GDM1 (cell line): ENCODE results near the gene MAPK9.

Source experiments
- DNase-seq: peaks from one replicate; lab custom pipeline; 2025; lab: John Stamatoyannopoulos, UW

Gene MAPK9

DNA sequence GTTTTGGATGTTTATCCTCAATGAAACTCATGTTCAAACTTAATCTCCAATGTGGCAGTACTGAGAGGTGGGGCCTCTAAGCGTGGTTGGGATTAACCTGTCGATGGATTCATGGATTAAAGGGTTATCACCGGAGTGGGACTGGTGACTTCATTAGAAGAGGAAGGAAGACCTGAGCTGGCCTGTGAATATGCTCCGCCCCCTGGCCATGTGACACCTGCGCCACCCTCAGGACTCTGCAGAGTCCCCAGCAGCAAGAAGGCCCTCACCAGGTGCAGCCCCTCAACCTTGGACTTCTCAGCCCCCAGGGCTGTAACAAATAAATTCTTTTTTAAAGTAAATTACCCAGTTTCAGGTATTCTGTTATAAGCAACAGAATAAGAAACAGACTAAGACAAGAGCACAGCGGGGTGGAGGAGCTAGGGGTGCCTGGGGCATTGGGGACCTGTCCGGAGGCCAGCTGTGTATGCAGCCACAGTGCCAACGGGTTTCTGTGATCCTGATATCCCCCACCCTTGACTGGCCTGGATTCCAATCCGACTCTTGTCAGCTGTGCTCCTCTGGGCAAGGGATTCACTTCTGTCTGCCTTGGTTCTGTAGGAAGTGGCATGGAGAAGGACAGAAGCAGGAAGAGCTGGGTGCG lies 3.2 kb upstream of the MAPK9 start:
- DNase-seq = no peak

DNA sequence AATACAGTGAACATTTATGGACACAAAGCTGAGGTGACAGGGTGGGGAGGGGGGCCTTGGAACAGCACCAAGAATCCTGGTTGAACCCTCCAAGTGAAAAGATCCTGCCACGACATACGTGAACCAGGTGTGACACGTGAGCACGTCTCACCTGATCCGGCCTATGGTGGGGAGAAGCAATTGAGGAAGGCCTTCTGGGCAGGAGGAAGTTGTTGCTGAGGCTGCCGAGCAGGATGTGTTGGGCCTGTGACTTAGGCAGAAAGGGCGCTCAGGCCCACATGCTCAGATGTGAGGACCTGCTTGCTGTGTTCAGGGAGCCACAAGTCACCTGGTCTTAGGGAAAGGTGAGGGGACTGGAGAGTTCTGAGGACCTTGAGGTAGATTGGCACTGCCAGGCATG lies 2.5 kb upstream of the MAPK9 start:
- DNase-seq = no peak

DNA sequence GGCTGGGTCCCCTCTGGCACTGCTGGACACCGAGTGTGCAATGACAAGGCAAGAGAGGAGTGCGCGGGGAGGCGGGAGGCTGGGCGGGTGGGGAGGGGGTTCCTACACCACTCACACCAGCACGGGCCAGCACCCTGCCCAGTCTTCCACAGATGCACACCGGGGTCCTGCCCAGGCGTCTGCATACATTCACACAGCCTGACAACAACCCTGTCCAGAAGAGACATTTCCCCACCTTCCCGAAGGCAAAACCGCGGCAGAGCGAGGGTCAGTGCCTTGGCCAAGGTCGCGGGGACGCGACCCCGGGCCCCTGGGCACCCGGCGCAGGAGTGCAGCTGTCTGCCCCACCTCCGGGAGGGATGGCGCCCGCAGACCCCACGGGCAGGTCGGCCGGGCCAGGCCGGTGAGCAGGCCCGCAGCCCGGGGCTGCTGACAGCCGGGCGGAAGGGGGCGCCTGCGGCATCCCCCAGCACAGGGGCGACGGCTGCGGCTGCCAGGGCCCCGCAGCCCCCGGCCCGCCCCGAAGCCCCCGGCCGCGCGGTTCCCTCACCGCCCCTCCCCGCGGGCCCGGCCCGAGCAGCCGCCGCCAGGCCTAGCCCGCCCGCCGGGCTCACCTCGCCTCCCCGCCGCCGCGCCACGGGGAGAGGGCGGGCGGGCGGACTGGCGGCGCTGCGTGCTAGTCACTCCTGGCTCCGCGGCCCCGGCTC lies 496 bp downstream of the MAPK9 start:
- DNase-seq = no peak

DNA sequence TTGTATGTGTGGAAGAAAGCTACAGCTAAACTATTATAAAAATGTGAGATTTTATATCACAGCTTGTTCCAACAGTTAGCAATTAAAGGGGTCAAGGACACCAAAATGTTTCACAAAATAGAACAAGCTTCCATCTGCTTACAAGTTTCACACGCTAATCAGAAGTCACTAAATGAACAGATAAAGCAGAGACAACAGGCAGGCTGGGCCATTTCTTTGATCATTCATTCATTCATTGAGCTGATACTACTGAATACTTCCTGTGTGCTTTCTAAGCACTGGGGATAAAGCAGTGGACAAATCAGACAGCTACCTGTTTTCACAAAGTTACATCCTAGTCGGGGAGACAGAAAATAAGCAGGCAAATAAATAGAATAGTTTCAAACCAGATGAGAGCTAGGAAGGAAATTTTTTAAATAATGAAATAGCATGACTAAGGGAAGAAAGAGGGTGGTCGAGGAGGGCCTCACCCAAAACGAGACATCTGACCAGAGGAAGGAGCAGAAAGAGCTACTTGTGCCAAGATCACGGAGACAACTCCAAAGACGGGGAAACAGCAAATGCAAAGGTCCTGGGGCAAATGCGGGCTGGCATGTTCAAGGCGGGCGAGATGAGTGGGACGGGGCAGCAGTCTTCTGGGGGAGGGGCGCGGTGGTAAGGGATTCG lies 1.2 kb downstream of the MAPK9 start:
- no peak for DNase-seq

DNA sequence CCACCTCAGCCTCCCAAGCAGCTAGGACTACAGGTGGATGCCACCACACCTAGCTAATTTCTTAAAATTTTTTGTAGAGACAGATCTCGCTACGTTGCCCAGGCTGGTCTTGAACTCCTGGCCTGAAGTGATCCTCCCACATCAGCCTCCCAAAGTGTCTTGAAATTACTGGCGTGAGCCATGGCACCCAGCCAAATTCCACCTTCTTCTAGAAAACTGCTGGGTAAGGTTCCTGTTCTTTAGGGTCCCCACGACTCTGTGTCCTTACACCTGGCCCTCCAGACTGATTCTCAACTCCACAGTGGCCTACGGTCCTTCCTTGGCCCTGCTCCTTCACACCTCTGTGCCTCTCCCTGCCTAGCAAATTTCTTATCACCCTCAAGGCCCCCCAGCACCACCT lies 1.9 kb downstream of the MAPK9 start:
- no peak for DNase-seq

DNA sequence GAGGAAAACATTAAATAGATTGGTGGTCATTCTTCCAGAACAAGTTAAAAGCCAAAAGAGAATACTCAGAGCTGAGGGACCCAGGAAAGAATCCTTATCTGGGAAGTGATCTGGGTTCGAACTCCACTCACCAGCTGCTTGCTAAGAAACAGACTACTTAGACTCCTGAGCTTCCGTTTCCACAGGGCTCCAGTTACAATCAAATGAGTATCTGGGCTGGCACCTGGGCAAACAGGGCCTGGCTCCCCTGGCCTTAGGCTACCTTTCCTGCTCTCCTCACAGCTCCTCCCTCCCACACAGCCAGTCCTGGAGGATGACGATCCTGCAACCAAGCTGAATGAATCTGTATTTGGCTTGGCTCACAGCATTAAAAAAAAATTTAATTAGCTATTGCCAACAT lies 2.5 kb downstream of the MAPK9 start:
- no peak for DNase-seq

DNA sequence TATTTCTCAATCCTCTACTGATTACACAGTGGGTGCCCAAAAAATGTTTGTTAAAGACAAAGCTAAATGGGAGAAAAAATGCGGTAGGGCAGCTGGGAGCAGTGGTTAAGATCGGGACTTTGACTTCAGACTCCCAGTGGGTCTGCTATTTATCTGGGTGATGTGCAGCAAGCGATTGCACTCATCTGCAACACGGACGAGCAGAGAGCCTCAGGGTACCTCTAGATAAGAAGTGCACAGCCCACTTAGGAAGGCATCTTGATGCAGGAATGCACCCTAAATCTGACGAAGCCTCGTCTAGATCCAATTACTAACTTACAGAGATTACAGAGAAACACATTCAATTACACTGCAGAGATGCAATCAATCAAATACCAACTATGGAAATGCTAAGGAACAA lies 4.0 kb downstream of the MAPK9 start:
- no peak for DNase-seq

DNA sequence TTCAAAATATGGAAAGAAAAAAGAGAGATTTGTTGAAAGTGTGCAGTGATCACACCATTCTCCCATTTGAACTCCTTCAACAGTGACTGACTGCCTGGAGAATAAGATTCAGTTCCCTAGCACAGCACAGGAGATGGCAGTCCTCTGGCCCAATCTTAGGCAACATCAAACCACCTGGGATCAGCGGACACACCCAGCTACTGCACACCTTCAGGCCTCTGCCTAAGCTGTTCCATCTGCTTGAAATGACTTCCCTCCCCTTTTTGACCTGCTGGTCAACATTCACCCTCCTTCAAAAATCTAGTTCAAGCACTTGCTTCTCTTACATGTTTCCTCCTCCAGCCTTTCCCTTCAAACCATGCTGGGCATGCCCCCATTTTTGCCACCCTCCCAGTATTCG lies 4.5 kb downstream of the MAPK9 start:
- DNase-seq = no peak

DNA sequence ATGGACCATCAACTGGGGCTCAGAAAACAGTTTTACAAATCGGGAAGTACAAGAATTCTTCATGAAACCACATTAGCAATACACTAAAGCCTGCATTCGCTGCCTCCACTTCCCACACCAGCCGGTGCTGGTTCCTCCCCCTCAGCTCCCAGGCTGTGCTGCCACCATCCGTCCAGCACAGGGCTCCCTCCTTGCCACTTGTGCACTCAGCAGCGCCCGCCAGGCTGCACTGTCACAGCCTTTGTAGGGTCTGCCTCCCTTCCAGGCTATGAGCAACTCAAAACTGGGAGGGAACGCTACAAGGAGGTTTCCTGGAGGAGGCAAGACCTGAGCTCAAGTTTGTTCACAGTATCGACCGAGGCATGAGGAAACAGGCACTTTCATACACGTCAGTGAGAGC lies 7.7 kb downstream of the MAPK9 start:
- DNase-seq = no peak

DNA sequence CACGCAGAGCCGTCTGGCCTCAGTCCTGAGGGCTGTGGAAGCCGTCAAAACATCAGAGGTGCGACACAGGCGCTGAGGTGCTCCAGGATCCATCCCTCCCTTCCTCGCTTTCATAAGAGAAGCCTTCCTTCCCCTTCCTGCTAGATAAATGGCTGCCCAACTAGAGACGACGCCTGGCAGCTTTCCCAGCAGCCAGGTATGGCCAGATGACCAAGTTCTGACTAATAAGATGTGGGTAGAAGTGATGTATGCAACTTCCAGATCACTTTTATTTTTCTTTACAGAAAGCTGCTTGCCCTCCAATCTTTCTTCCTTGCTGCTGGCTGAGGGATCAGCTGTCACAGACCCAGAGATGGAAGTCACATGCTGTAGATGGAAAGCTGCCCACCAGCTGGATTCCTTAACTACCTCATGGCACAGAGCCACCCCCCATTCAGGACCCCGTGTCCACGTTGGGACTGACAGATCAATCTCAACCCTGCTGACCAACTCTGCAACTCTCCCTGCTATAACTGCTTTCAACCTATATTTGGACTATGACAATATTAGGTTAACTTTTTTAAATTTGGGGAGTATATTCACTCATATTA lies 8.8 kb downstream of the MAPK9 start:
- no peak for DNase-seq

DNA sequence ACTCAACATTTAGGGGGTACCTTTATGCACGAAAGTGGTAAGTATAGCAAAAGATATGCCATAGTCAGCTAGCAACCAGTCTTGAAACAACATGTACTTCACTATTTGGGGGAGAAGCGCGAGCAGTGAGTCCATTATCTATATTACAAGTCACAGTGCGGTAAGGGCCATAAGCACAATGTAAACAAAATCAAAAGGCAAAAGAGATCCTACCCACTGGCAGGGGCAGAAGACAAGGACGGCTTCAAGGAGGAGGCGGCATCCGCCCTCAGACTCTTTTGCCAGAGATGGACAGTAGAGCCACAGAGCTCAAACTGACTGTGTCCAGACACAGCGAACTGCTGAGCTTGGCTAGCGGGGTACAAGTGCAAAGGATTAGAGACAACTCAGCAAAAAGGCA lies 9.6 kb downstream of the MAPK9 start:
- DNase-seq = no peak

DNA sequence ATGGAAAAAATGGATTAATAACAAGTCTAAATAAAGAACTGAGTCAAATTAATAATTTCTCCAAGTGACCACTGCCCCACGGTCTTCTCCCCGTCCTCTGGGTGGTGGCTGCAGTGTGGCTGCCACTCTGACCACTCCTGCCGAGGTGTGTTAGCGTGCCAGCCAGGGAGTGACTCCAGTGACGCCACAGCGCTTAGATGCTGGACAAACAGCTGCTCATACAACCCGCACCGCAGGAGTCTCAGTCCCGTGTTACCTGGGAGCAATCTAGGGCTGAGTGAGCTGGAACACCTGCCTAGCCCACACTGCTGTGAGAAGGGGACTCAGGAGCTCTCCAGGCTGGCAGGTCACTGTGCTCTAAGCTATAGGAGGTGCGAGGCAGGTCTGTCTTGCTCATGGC lies 10.2 kb downstream of the MAPK9 start:
- no peak for DNase-seq

DNA sequence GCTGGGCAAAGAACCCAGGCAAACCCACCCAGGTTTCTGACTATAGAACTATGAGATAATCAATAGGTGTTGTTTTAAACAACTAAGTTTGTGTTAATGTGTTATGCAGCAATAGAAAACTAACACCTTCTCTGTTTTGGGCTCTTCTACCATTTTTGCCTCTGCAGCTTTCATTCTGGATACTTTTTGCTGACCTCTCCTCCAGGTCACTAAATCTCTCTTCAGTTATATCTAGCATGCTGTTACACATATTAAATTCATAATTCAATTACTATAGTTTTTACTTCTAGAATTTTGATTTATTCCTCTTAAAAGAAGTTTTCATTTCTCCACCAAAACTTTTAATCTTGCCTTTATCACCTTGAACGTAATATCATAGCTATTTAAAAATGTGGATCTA lies 17.2 kb downstream of the MAPK9 start:
- DNase-seq = no peak

DNA sequence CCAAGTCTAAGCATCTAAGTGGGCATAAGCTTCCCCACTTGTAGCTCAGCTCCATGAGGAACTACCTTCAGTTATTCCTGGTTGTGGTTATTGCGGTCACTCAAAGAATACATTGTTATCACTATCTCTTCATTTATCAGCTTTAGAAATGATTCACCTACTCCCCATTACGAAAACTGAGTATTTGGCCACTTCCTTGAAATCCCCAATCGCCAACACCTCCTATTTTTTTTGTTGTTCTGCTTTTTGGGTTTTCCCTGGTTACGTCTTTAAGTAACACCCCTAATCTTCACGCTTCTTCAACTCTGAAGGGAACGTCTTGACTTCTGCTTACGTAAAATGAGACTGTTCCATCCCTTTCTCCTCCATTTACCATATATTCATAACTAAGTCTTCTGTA lies 20.7 kb downstream of the MAPK9 start:
- DNase-seq = no peak

DNA sequence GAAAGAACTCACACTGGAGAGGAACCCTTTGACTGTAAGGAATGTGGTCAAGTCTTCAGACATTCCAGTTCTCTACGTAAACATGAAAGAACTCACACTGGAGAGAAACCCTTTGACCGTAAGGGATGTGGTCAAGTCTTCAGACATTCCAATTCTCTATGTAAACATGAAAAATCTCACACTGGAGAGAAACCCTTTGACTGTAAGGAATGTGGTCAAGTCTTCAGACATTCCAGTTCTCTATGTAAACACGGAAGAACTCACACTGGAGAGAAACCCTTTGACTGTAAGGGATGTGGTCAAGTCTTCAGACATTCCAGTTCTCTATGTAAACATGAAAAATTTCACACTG lies 32.6 kb downstream of the MAPK9 start:
- DNase-seq = no peak

DNA sequence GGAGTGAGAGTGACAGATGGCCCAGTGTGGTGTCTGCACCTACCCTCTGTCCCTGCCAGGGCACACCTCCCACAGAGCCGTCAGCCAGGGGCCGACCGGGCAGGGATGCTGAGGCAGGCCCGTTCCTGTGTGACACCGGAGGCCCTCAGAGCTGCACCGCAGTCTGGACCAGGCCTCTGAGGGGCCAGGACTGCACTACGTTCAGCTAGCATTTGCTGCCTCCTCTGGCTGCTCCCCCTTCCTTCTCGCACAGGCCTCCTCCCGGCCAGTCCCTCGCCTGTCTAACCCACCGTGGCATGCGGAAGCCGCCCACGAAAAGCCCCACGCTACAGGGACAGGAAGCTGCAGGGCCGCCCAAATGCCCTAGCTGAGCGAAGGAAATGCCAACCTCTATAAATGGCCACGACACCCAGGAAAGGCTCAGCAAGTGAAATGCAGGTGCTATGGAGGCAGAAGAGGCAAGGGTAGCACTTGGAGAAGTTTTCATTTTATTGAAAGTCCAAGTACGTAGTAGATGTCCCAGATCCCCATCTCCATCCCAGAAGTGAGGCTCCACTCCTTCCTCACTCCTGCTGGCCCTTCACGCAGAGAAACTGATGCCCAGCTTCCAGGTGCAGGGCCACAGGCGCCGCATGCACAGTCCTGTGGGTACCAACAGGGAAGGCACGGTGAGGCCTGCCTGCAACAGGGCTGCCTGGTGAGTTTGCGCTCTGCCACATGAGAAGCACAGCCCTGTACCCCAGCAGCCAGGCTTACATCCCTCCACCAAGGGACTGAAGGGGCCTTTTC lies 38.7 kb downstream of the MAPK9 start:
- no peak for DNase-seq

DNA sequence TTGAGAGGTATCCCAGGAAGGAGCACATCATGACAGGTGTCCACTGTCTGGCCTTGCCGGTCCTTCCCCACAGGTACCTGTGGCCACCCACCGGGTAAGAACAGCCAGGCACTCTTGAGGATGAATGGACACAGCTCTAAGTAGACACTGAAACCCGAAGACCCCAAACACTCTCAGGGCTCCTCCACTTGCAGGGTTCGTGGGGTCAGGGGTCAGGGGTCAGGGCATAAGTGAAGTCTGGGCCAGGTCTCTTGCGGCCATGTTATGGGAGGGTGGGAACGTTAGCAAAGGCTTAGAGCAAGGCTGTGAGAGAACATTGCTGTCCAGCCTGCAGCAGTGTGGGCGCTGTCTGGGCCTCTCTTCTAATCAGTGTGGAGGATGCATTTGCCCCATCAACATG lies 40.0 kb downstream of the MAPK9 start:
- DNase-seq = no peak

DNA sequence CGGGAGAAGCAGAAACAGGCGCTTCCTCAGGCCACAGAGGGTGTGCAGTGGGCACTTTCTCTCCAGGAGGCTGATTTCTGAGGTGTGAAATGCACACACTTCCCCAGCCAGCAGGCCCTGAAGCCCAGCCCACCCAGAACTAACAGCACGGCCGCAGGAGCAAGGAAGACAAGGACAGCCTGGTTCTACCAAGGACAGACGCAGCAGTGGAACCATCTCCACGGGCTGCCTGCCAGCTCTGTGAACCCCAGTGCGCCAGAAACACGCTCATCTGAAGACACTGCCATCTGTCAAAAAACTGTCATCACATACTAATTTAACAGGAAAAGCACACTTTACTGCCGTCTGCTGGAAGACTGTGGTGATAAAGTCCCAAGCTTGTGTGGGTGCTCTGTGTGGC lies 40.7 kb downstream of the MAPK9 start:
- DNase-seq = no peak

DNA sequence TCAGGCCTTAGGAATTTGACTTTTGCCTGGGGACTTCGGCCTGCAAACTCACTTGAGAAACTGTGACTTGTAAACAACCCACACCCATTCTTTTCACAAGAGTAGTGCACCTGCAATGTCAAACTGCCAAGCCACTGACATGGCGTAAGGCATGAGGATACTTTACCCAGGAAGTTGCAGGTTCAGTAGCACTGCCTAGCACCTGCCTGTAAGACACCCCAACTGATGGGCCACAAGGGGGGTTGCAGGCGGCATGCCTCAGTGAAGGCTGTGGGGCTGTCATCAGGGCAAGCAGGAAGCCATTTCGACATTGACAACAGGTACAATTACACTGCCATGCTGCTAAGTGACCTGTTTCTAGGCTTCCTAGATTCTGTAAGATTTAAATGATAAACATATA lies 41.6 kb downstream of the MAPK9 start:
- DNase-seq = no peak

DNA sequence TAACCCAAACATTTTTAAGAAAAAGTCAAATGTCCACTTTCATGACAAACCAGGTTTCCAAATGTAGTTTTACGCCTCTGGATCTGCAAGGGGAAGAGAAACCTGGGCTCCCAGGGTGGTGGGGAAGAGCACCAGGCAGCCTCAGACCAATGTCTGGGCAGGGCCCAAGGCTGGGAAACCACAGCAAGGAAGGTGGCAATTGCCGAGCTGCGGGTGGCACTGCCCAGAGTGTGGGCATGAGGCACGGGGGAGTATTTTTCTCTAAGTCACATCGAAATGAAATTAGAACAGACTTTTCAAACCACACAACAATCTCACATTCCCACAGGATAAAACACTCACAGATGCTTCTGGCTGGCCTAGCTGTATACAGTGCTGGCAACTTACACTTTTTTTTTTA lies 50.3 kb downstream of the MAPK9 start:
- no peak for DNase-seq

DNA sequence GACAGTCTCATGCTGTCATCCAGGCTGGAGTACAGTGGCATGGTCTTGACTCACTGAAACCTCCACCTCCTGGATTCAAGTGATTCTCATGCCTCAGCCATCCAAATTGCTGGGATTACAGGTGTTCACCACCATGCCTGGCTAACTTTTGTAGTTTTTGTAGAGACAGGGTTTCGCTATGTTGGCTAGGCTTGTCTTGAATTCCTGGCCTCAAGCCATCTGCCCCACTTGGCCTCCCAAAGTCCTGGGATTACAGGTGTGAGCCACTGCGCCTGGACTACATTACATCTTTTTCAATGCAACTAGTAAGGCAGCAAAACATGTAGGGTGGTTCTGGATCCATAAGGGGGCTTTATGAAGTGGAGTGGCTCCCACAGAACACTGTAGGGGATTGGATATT lies 53.3 kb downstream of the MAPK9 start:
- DNase-seq = no peak

DNA sequence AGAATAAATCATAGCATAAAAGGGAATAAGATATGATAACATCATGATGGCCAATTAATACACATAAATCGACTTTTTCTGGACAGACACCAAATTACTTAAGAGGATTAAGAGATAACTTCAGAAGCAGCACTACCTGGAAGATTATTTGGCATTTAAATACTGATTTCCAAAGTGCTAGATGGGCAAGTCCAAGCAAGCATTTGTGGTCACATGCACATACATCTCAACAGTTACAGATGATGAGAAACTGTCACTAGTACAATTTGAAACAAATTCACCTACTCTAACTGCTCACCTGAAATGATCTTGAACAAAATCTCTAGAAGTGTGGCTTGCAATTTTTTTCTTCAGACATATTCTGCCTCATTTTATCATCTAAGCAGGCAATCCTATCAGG lies 56.0 kb downstream of the MAPK9 start:
- no peak for DNase-seq

DNA sequence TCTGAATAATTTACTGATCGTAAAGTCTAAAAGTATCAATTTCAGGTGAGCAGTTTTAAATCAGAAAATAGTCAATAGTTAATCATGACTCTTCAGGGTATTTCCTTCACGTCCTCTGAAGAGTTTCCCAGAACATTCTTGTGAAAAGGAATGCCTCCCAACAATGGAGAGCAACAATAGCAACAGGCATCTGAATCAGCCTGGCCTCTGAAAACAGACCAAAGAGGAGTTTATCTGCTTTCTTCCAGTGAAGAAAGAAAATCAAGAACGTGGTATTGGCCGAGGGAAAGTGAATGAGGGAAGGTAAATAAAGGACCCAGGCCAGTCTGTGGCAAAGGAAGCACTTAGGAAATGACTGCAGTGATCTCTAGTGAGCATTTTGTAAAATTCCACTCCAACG lies 56.8 kb downstream of the MAPK9 start:
- DNase-seq = no peak
